Measurements from ENCODE around the gene RANBP1. TPM values are rescaled to one million over a fixed set of nuclear protein-coding genes. Genes with fewer than 3 reads are reported as not detected.

RANBP1 gene
- total RNA-seq, 1 donor from 2014 or later = 144 TPM

- Mint-ChIP-seq H3K27me3 (ENCODE audit: unreplicated experiment) (peaks cover 1% of the 10 kb centered on the region), H3K9me3 (ENCODE audit: unreplicated experiment) (peaks cover 10% of the 10 kb centered on the region), H3K4me1 (ENCODE audit: low read depth, unreplicated experiment) (peaks cover 6% of the 10 kb centered on the region), H3K36me3 (ENCODE audit: unreplicated experiment) (no peaks in the 10 kb centered on the region), H3K27ac (ENCODE audit: unreplicated experiment) (no peak overlapping the region), H3K4me3 (ENCODE audit: unreplicated experiment) (no peak overlapping the region)
- no peak for TF ChIP-seq CTCF (IDR thresholded peaks at IDR 0.05; ENCODE audit: partially characterized antibody, unreplicated experiment)
- no peak for DNase-seq
Measured at GRCh38 chr22:20089226-20089976, 26.5 kb upstream of the RANBP1 start.

DNA sequence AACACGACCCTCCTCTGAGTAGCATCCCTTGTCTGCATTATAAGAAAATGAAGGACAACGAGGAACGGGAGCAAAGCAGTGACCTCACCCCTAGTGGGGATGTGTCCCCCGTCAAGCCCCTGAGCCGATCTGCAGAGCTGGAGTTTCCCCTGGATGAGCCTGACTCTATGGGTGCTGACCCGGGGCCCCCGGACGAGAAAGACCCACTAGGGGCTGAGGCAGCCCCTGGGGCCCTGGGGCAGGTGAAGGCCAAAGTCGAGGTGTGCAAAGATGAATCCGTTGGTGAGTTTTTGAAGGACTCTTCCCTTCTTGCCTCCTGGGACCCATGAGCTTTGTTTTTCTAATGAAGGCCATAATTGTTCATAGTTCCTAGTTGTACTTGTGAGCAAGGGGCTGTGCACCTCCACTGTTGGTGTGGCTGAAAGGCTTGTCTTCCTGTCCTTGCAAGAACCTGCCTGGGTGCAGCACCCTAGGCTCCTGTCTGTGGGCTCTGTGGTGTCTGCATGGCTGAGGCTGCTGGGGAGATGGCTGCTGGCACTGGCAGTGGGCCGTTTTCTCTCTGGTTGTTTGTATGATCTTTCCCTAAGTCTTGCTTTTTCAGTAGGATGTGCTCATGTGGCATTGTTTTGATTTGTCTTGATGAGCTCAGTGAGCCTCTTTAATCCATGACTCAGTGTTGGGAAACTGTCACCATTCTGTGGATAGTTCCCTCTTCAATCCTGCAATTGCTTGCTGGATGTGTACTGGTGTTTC lies 25.8 kb upstream of the RANBP1 start:
- H3K27ac Mint-ChIP-seq (ENCODE audit: unreplicated experiment) = no peak overlapping the region
- H3K27me3 Mint-ChIP-seq (ENCODE audit: unreplicated experiment) = peaks cover 1% of the 10 kb centered on the region
- H3K4me3 Mint-ChIP-seq (ENCODE audit: unreplicated experiment) = no peak overlapping the region
- H3K36me3 Mint-ChIP-seq (ENCODE audit: unreplicated experiment) = no peaks in the 10 kb centered on the region
- peaks cover 8% of the 10 kb centered on the region for H3K9me3 Mint-ChIP-seq (ENCODE audit: unreplicated experiment)
- peaks cover 2% of the 10 kb centered on the region for H3K4me1 Mint-ChIP-seq (ENCODE audit: low read depth, unreplicated experiment)
- DNase-seq = no peak
- no peak for TF ChIP-seq CTCF (IDR thresholded peaks at IDR 0.05; ENCODE audit: partially characterized antibody, unreplicated experiment)

DNA sequence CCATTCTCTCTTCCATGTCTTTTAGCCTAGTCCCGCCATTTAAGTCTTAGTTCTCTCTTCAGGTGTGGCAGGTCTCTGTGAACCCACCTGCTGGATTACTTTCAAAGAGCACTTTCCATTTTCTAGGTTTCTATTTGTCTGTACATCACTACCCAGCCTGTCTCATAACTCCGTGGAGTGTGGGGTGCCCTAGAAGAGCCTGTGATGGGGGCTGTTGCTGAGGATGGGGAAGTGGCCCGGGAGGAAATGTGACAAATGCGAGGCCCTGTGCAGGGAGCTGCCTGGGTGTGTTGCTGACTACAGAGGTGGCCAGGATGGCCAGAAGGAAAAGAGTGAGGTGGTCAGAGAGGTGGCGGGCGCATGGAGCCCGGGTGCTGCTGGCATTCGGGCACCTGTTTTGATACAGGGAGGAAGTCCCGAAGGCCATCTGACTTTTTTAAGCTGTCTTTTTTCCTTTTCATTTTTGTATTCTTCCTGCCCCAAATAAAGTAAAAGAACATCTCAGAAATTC lies 25.1 kb upstream of the RANBP1 start:
- peak overlapping the region; percentile 42 for H3K27ac Mint-ChIP-seq (ENCODE audit: unreplicated experiment)
- DNase-seq = no peak
- no peaks in the 10 kb centered on the region for H3K4me1 Mint-ChIP-seq (ENCODE audit: low read depth, unreplicated experiment)
- TF ChIP-seq CTCF (IDR thresholded peaks at IDR 0.05; ENCODE audit: partially characterized antibody, unreplicated experiment) = no peak
- H3K27me3 Mint-ChIP-seq (ENCODE audit: unreplicated experiment) = peaks cover 1% of the 10 kb centered on the region
- H3K9me3 Mint-ChIP-seq (ENCODE audit: unreplicated experiment) = peaks cover 7% of the 10 kb centered on the region
- H3K36me3 Mint-ChIP-seq (ENCODE audit: unreplicated experiment) = peaks cover under 1% of the 10 kb centered on the region
- no peak overlapping the region for H3K4me3 Mint-ChIP-seq (ENCODE audit: unreplicated experiment)

DNA sequence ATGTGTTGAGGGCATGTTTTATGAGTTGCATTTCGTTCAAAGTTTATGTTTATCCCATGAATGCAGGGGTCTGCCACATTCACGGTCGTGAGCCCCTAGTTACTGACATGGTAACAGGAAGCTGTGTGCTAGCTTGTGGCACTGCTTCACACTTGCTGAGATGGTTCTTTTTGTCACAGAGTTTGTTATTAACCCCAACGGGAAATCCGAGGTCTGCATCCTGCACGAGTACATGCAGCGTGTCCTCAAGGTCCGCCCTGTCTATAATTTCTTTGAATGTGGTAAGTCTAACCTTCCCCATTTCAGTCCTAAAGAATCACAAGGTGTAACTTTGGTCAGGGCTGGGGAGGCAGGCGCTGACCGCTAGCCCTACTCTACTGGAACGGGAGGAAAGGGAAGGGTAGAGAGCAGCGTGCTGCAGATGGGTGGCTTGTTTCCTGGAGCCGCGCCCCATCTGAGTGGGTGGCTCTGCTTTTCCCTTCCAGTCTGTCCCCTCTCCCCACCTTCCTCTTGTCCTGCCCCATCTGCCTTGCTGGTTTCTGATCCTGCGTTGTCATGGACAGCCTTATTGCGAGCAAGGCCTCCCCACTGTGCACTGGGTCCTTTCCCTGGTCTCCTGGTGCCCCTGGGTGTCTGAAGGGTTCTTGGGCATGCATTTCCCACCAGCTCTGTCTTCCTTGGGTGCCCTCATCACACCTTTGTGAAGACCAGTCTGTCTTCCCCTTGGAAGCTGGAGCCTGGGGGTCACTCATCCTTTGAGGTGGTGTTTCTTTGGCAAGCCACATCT lies 24.0 kb upstream of the RANBP1 start:
- Mint-ChIP-seq H3K36me3 (ENCODE audit: unreplicated experiment) (peaks cover 6% of the 10 kb centered on the region), H3K9me3 (ENCODE audit: unreplicated experiment) (peaks cover 7% of the 10 kb centered on the region), H3K4me1 (ENCODE audit: low read depth, unreplicated experiment) (no peaks in the 10 kb centered on the region), H3K27ac (ENCODE audit: unreplicated experiment) (peak overlapping the region; percentile 28), H3K27me3 (ENCODE audit: unreplicated experiment) (peaks cover 1% of the 10 kb centered on the region), H3K4me3 (ENCODE audit: unreplicated experiment) (no peak overlapping the region)
- DNase-seq = no peak
- TF ChIP-seq CTCF (IDR thresholded peaks at IDR 0.05; ENCODE audit: partially characterized antibody, unreplicated experiment) = no peak

Measured in glutamatergic neuron (in vitro differentiated cells).